Fibroblast of the aortic adventitia (primary cell): ENCODE data around the gene MMP13. TPM values are rescaled to one million over a fixed set of nuclear protein-coding genes. Genes with fewer than 3 reads are reported as not detected.

Experiments
- DNase-seq: peaks from one replicate; pipeline ENCODE4 v3.0.0-alpha.2; 2010; ENCODE audit warnings: low read depth
- H3K4me3 ChIP-seq: 2 replicates; pipeline ENCODE4 v1.5.1; 2011; ENCODE audit warnings: low read depth, mild to moderate bottlenecking, control low read depth, low read length, moderate library complexity
- total RNA-seq: library from RNA; depleted of rRNA; stranded (reverse); fragments of >200 nt; gene quantifications from 2 replicates; pipeline ENCODE4 v1.2.3, GENCODE V29; 2012; ENCODE audit warnings: low replicate concordance
- TF ChIP-seq, protein P1 (sequence below): IDR thresholded peaks from 2 replicates; pipeline ENCODE4 v1.5.1; 2011; ENCODE audit warnings: mild to moderate bottlenecking, low read length, control low read depth, inconsistent platforms; ENCODE audit not compliant: insufficient read depth

The MMP13 gene
- total RNA-seq, 1 donor: not detected

DNA sequence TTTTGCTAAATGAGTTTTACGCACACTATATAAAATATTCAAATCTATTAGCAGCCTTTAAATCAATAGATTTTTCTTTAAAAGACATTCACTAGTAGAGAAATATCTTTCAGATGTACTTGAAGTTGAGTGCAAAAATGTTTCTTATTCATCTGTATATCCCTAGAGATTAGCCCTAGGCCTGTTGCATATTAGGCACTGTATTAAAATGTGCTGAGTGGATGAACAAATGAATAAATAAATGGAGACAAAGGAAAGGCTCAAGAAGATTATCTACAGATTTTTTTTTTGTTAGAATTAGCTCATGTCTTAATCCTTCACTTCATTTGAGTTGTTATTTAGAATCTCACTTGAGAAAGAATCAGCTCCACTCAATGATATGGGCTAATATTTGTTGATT, 12.0 kb upstream of the MMP13 start:
- TF ChIP-seq, protein P1, sequence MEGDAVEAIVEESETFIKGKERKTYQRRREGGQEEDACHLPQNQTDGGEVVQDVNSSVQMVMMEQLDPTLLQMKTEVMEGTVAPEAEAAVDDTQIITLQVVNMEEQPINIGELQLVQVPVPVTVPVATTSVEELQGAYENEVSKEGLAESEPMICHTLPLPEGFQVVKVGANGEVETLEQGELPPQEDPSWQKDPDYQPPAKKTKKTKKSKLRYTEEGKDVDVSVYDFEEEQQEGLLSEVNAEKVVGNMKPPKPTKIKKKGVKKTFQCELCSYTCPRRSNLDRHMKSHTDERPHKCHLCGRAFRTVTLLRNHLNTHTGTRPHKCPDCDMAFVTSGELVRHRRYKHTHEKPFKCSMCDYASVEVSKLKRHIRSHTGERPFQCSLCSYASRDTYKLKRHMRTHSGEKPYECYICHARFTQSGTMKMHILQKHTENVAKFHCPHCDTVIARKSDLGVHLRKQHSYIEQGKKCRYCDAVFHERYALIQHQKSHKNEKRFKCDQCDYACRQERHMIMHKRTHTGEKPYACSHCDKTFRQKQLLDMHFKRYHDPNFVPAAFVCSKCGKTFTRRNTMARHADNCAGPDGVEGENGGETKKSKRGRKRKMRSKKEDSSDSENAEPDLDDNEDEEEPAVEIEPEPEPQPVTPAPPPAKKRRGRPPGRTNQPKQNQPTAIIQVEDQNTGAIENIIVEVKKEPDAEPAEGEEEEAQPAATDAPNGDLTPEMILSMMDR: no peak
- H3K4me3 ChIP-seq: no peak overlapping the region
- DNase-seq: no peak

DNA sequence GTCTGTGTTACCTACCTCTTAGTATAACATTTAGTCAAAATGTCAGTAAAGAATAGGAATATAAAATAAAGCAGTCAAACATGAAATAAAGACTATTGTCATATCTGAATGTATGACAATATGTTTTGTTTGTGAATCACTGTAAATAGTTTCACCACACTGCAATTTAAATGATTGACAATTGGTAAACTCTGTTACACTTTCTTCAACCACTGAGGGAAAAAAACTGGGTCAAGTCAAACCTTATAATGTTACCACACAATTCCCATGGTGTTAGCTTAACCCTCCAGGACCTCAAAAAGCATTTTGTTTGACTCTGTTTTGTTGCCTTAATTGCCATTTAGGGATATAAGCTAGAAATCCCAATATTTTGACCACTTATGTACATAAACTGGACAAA, 10.5 kb upstream of the MMP13 start:
- no peak overlapping the region for H3K4me3 ChIP-seq
- TF ChIP-seq, protein P1: no peak
- no peak for DNase-seq

DNA sequence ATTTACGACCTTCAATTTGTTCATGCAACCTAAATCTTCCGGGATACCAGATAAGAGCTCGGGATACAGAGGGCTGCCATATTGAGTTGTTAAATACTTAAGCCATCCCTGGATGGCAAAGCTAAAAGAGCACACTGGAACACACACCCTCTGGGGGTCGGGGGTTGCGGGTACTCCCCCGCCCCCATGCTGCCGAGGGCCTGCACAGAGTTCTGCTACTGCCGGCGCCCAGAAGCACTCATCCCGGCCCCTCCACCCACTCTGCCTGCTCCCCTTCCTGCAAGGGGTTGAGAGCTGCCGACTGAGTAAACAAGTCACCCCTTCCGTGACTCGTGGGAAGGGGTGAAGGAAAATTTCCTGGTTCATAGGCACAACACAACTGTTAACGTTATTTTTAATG, 9.3 kb upstream of the MMP13 start:
- TF ChIP-seq, protein P1: no peak
- no peak for DNase-seq
- no peak overlapping the region for H3K4me3 ChIP-seq

DNA sequence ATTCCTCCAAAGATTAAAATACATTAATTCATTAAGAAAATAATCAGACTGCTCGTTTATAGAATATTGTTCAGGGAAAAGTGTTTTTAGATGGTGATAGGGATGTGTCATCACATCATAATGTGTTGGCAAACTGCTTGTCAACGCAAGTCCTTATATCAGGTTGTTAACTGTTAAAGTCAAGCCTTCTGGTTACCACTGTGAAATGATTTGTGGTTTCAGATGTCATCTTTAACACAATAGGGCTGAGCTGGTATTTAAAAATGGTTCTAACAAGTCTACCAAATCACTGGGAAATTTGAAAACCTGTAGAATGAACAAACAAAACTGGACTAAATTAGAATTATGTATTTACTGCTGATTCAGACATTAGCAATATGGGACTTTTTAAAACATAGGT, 2.4 kb upstream of the MMP13 start:
- TF ChIP-seq, protein P1: no peak

DNA sequence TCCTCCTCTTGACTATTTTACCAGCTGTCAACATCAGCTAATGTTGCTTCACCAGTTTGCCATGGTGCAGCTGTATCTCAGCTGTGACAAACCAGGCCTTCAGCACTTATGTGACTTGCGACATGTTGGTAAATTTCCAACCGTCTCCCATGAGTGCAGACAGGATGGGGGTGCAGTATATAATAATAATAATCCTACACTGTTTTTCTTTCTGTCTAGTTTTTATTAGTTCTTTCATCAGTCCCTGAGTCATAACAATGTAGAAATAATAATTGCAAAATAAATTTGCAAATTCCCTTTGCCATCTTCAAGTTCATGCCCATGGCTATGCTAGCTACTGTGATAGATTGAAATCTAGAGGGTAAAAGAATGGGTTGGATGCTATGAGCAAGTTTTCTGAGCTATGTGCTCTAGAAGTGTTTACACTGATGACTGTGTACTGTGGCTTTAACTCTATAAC, 4.9 kb downstream of the MMP13 start:
- peak; percentile 39 for DNase-seq
- TF ChIP-seq, protein P1: no peak
- H3K4me3 ChIP-seq: no peak overlapping the region

More for the DNA sequence above, 2.4 kb upstream of the MMP13 start:
- DNase-seq: no peak
- no peak overlapping the region for H3K4me3 ChIP-seq

DNA sequence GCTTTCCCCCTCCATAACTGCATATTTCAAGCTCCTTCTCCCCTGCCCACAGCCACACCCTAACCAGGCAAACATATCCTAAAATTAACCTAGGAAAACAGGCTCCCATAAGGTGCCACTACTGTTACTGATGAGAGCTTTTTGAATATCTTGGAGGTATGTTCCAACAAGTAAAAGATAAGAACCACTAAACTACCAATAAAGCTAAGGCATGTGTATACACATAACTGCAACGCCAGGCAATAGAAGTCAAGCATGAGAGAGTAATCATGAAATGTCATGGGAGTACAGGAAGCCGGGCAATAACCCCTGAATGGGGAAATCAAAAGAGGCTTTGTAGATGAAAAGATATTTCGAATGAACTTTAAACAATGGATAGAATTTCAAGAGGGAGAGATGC, 9.3 kb downstream of the MMP13 start:
- no peak for DNase-seq
- TF ChIP-seq, protein P1: no peak
- no peak overlapping the region for H3K4me3 ChIP-seq
